K562 (cell line): ENCODE data around the gene SPEM3.

ENCODE experiments used
- CREM ChIP-seq: IDR thresholded peaks from 2 replicates; pipeline ENCODE4 v1.6.1; 2014; ENCODE audit warnings: antibody characterized with exemption, low read depth
- FOXA1 ChIP-seq: fragments of 450-650 bp; IDR thresholded peaks from 2 replicates; pipeline ENCODE4 v1.6.1; 2016; ENCODE audit warnings: mild to moderate bottlenecking, borderline replicate concordance
- GTF2A2 ChIP-seq: IDR thresholded peaks from 2 replicates; pipeline ENCODE4 v1.6.1; 2016; ENCODE audit warnings: mild to moderate bottlenecking, missing genetic modification characterization, missing compliant biosample characterization
- HDAC6 ChIP-seq: IDR thresholded peaks from 2 replicates; pipeline ENCODE4 v1.6.1; 2012; ENCODE audit warnings: low read depth, mild to moderate bottlenecking, control low read depth, inconsistent platforms, low read length, moderate library complexity
- KDM5B ChIP-seq: fragments of 200-600 bp; sonication (generic); IDR thresholded peaks from 2 replicates; pipeline ENCODE4 v1.6.1; 2012; ENCODE audit warnings: low read depth, mild to moderate bottlenecking, moderate library complexity, low read length, control low read depth, inconsistent platforms; ENCODE audit not compliant: insufficient replicate concordance
- KLF1 ChIP-seq: fragments of 450-650 bp; IDR thresholded peaks from 2 replicates; pipeline ENCODE4 v1.6.1; 2016; ENCODE audit warnings: missing genetic modification characterization, missing compliant biosample characterization
- U2AF1 ChIP-seq: fragments of 200-400 bp; formaldehyde crosslinking; optimal IDR thresholded peaks from 2 replicates; pipeline ENCODE3; 2017; ENCODE audit warnings: mild to moderate bottlenecking, low read depth, low read length, moderate library complexity
- ZNF551 ChIP-seq: fragments of 250-450 bp; sonication (Bioruptor Pico); IDR thresholded peaks from 2 replicates; pipeline ENCODE4 v1.5.0; 2021; ENCODE audit warnings: mild to moderate bottlenecking, moderate library complexity

DNA sequence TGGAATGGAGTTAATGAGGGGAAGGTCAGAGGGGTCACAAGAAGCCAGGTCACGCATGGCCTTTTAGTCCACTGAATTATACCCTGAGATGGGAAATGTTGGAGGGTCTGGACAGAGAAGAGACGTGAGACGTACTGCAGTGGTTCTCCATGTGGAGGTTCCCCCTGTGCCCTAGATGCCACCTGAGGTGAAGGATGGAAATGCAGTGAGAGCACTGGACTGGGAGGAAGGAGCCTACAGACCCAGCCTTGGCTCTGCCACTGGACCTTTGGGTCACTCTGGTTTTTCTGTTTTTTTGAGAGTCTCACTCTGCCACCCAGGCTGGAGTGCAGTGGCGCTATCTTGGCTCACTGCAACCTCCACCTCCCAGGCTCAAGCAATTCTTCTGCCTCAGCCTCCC, 32.5 kb upstream of the SPEM3 start:
- TF ChIP-seq CREM = no peak
- no peak for TF ChIP-seq U2AF1
- TF ChIP-seq KLF1 = no peak
- TF ChIP-seq FOXA1 = no peak
- no peak for TF ChIP-seq ZNF551 (CRISPR knock-in tag)
- TF ChIP-seq GTF2A2 (tag) = no peak
- TF ChIP-seq KDM5B = no peak
- TF ChIP-seq HDAC6 = no peak
